ENCODE results near the gene HMGCL. TPM values are rescaled to one million over a fixed set of nuclear protein-coding genes. Genes with fewer than 3 reads are reported as not detected.

HMGCL gene
- 12.4 to 15.1 TPM (median 12.8 TPM) in 5 replicates for total RNA-seq (2022; extraction: Qiagen RNA extraction; ENCODE audit: low read depth)

DNA sequence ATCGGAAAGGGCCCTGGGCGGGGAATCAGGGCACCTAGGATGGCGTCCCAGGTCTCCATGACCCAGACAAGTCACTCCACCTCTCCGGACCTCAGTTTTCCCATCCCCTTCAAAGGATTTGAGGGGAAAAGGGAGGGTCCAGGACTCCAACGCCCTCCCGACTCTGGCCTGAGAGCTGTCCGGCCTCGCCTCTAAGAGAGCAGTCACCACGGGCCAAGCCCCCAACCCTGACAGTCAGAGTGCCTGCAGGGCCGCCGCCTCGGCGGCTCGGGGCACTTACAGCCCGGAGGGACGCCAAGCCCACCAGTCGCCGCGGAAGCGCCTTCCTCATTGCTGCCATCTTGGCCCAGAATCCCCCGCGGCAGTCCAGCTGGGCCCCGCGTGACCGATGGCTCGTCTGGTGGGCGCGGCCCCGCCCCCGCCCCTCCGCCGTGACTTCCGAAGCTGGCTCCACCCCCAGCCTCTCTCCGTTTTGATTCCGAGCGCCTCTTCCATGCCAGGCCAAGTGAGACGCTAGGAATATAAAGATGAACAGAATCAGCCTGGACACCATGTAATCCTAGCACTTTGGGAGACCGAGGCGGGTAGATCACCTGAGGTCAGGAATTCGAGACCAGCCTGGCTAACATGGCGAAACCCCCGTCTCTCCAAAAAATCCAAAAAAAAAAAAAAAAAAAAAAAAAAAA lies at the start of gene HMGCL:
HMGCL (minus strand) TSS at position 354 of the 686 bp plus-strand sequence; CDS start at position 340, 14 bp downstream.

DNA sequence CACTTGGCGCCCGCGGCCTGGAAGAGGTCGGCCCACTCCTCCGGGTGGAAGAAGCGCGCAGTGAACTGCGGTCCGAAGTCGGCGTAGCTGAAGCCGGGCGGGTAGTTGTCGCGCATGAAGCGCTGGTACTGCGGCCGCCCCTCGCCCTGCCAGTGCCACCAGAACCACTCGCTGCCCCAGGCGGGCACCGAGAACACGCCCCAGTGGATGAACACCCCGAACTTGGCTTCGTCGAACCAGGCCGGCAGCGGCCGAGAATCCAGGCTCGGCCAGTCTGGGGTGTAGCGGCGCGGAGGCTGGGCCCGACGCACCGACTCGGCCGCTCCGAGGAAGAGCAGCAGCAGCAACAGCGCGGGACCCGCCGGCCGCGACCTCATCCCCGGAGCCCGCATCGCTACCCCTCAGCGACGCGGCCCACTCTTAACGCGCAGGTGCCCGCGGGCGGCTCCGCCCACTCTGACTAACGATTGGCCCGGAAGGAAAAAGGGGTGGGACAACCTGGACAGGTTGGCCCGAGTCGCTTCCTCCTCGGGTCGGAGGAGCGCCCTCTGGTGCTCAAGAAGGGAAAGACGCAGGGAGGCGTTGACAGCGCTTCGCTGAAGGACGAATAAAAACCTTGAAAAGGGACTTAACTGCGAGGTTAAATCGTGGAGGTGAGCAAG lies 42.8 kb upstream of the HMGCL start, which contains the start of gene FUCA1:
FUCA1 (minus strand) TSS at position 396 of the 662 bp plus-strand sequence; CDS start at position 392, 4 bp downstream.

DNA sequence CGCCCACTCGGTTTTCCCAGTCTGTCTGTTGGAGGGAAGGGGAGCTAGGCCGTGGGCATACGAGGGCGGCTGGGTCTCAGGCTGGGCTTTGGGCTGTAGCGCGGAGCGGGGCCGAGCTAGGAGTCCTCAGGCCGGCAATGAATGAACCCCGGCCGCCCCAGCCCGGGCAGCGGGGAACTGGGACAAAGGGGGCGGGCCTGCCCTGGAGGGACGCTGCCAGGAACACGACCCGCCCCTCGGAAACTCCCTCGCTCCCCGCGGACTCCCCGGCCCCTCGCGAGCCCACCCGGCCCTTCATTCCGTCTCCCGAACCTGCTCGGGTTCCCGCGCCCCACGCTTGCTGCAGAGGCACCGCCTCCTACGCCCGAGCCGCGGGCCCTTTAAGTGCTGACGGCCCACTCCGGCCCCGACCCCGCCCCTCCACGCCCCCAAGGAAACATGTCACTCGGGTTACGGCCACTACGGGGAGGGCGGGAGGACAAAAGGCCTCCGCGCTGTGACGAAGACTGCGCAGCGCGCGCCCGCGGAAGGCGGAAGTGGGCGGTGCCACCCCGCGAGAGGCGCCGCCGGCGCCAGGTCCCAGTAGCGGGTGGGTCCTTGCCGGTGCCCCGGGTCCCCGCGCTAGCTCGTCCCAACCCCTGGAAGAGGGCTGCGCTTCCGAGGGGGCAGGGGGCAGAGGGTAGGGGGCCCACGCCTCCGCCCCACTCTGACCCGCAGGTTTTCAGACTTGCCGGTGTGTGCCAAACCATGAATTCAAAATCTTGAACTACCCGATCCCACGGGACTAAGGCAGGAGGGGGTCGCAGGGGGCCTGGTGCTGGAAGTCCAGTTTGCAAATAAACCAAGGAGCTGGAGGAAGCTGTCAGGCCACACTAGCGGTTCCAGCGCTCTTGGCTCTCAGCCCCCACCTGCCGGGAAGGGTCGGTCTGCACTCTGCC lies 24.6 kb downstream of the HMGCL start, which contains the start of gene GALE:
GALE (minus strand) TSS at position 355 of the 938 bp plus-strand sequence. CDS start 1,747 bp downstream, outside the sequence.

DNA sequence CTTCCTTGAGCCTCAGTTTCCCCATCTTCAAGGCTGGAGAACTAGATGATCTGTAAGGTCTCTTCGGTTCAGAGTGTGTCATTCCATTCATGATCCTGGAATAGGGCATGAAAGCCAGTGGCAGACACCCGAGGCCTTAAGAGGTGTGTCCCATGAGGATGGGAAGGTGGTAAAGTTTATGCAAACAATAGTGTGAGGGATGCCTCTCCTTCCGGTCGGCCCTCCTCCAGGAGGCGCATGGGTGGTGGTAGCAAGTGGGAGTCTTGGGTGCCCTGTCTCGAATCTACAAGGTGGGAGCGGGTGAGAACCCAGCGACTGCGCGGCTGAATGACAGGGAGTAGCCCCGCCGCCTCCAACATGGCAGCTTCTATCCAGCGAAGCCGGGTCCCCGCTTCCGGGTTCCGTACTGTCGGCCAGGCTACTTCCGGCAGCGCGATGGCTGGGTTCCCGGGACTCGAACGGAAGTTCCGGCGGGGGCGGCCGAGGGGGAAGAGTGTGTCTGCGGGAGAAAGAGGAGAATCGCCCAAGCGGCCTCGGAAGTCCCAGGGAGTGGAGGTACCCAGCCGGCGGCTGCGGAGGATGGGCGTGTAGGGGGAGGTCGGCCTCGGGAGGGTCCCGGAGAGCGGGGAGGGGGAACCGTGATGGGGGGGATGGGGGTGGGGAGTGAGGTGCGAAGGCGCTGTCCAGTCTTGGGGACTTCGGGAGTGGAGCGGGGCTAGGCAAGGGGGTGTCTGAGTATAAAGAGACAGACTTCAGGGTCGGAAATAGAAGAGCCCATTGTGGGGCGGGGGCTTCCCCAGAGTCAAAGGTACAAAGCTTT lies 34.3 kb downstream of the HMGCL start, which contains the start of gene LYPLA2:
LYPLA2 (plus strand) TSS at position 450 of the 820 bp plus-strand sequence. CDS start 1,538 bp downstream, outside the sequence.

DNA sequence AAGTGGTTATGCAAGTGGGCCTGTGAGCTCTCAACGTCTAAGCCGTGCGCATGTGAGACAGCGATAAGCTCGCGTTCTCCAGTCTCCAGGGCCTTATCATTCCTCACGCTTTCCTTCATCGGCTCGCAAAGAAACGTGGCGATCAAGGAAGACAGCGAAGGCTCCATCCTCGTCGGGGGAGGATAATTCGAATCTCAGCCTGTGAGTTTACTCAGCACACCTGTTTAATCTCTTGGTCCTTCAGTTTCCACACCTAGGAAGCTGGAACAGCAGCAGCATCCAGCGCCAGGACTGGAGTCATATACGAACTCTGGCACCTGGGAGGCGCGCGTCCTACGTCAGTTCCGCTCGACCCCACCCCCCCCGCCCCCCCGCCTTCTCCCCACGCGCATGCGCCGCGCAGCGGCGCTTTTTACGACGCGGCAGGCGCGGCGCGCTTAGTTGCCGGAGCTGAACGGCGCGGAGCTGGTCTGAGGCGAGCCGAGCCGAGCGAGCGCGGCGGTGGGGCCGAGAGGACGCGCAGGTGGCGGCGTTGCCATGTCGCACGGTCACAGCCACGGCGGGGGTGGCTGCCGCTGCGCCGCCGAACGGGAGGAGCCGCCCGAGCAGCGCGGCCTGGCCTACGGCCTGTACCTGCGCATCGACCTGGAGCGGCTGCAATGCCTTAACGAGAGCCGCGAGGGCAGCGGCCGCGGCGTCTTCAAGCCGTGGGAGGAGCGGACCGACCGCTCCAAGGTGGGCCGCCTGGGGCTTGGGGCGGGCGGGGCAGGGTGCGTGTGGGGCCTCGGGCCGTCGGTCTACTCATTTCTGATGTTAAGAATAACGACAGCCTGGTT lies 47.0 kb downstream of the HMGCL start, which contains the start of gene PITHD1:
PITHD1 (plus strand) TSS at position 440 of the 836 bp plus-strand sequence; CDS start at position 538, 98 bp downstream.

Other genes starting within 250 kb of the HMGCL start
- 1,221 to 1,520 TPM (median 1,394 TPM) in 5 replicates for gene RPL11, start 133.6 kb downstream of the HMGCL start, total RNA-seq (2022; extraction: Qiagen RNA extraction; ENCODE audit: low read depth)
- 26.6 to 28.6 TPM (median 27.2 TPM) in 5 replicates for gene ELOA, start 82.0 kb downstream of the HMGCL start, total RNA-seq (2022; extraction: Qiagen RNA extraction; ENCODE audit: low read depth)
- 26.4 to 34.3 TPM (median 30.6 TPM) in 5 replicates for gene PITHD1, start 47.0 kb downstream of the HMGCL start, total RNA-seq (2022; extraction: Qiagen RNA extraction; ENCODE audit: low read depth)
- gene LYPLA2, start 34.3 kb downstream of the HMGCL start, total RNA-seq (2022; extraction: Qiagen RNA extraction; ENCODE audit: low read depth), result 56.6 to 65.5 TPM (median 59.6 TPM) in 5 replicates
- gene GALE, start 24.7 kb downstream of the HMGCL start, total RNA-seq (2022; extraction: Qiagen RNA extraction; ENCODE audit: low read depth), result 64.6 to 80.2 TPM (median 75.6 TPM) in 5 replicates
- gene FUCA1, start 42.9 kb upstream of the HMGCL start, total RNA-seq (2022; extraction: Qiagen RNA extraction; ENCODE audit: low read depth), result 9.5 to 11.2 TPM (median 10.1 TPM) in 5 replicates
- gene CNR2, start 87.9 kb upstream of the HMGCL start, total RNA-seq (2022; extraction: Qiagen RNA extraction; ENCODE audit: low read depth), result 0.02 TPM in 1 of 5 replicates, not detected in the others
- gene PNRC2, start 134.4 kb upstream of the HMGCL start, total RNA-seq (2022; extraction: Qiagen RNA extraction; ENCODE audit: low read depth), result 28.1 to 41.7 TPM (median 32.4 TPM) in 5 replicates
- 73.2 to 91.3 TPM (median 88.1 TPM) in 5 replicates for gene SRSF10, start 154.9 kb upstream of the HMGCL start, total RNA-seq (2022; extraction: Qiagen RNA extraction; ENCODE audit: low read depth)

Data from A549 treated with GW870086 at 1 μM for 4 hours (cell line).